Keratinocyte (primary cell): ENCODE data around the gene THBS4. TPM values are rescaled to one million over a fixed set of nuclear protein-coding genes. Genes with fewer than 3 reads are reported as not detected.

Source experiments
- DNase-seq: peaks from one replicate; pipeline ENCODE4 v3.0.0-alpha.2; 2011; ENCODE audit warnings: low read depth, missing footprints, low spot score
- FAIRE-seq: peaks from 2 replicates; lab custom pipeline; 2011; peaks lifted over from hg19 to GRCh38; lab: Jason Lieb, UNC
- H2AFZ ChIP-seq: 2 replicates; pipeline ENCODE4 v1.6.0; 2012; ENCODE audit warnings: low read length, control low read depth, inconsistent platforms; ENCODE audit not compliant: control insufficient read depth
- H3K27ac ChIP-seq: 2 replicates; pipeline ENCODE4 v1.5.1; 2011; ENCODE audit warnings: low read length; ENCODE audit not compliant: control insufficient read depth, insufficient read depth
- H3K27me3 ChIP-seq: 3 replicates; pipeline ENCODE4 v1.6.0; 2011; ENCODE audit warnings: low read length; ENCODE audit not compliant: control insufficient read depth, insufficient read depth; ENCODE audit errors: extremely low read depth
- H3K36me3 ChIP-seq, 2 experiments: 2 replicates in 1 of 2; 3 replicates in 1 of 2; pipeline ENCODE4 v1.5.1; 2011; ENCODE audit warnings: low read length in 2 of 2, mild to moderate bottlenecking in 1 of 2; ENCODE audit not compliant: control insufficient read depth in 2 of 2, insufficient read depth in 2 of 2; ENCODE audit errors: extremely low read depth in 1 of 2
- H3K4me1 ChIP-seq: 3 replicates; pipeline ENCODE4 v1.5.1; 2011; ENCODE audit warnings: low read length; ENCODE audit not compliant: control insufficient read depth, insufficient read depth; ENCODE audit errors: extremely low read depth
- H3K4me2 ChIP-seq: 3 replicates; pipeline ENCODE4 v1.6.0; 2011; ENCODE audit warnings: low read depth, low read length; ENCODE audit not compliant: control insufficient read depth, insufficient read depth; ENCODE audit errors: extremely low read depth
- H3K4me3 ChIP-seq, 3 experiments: fragments of 200-600 bp in 1 of 3; sonication (generic) in 1 of 3; 2 replicates in 2 of 3; 3 replicates in 1 of 3; pipeline ENCODE4 v1.5.1; 2011 to 2016; ENCODE audit warnings: low read length in 3 of 3, mild to moderate bottlenecking in 3 of 3, control low read depth in 2 of 3, inconsistent platforms in 1 of 3, low read depth in 1 of 3, mixed read lengths in 1 of 3, mixed run types in 1 of 3, moderate library complexity in 1 of 3; ENCODE audit not compliant: control insufficient read depth in 2 of 3, insufficient read depth in 2 of 3; ENCODE audit errors: extremely low read depth in 1 of 3
- H3K79me2 ChIP-seq: 2 replicates; pipeline ENCODE4 v1.6.0; 2012; ENCODE audit warnings: low read length; ENCODE audit not compliant: control insufficient read depth, insufficient read depth
- H3K9ac ChIP-seq: 3 replicates; pipeline ENCODE4 v1.6.0; 2011; ENCODE audit warnings: low read length; ENCODE audit not compliant: control insufficient read depth, insufficient read depth; ENCODE audit errors: extremely low read depth
- H3K9me1 ChIP-seq: 3 replicates; pipeline ENCODE4 v1.6.0; 2011; ENCODE audit warnings: low read length; ENCODE audit not compliant: control insufficient read depth, insufficient read depth; ENCODE audit errors: extremely low read depth
- H3K9me3 ChIP-seq: 2 replicates; pipeline ENCODE4 v1.5.1; 2012; ENCODE audit warnings: low read depth, low read length; ENCODE audit not compliant: control insufficient read depth
- H4K20me1 ChIP-seq: 3 replicates; pipeline ENCODE4 v1.6.0; 2011; ENCODE audit warnings: low read length; ENCODE audit not compliant: control insufficient read depth, insufficient read depth; ENCODE audit errors: extremely low read depth
- EZH2 ChIP-seq: IDR thresholded peaks from one replicate; pipeline ENCODE4 v1.6.1; 2012; ENCODE audit warnings: inconsistent platforms, mild to moderate bottlenecking, low read length, moderate library complexity
- dilution Hi-C: fragments of 300-500 bp; cut with MboI; formaldehyde crosslinking; loops from one replicate; pipeline ENCODE4 v1.7.0; 2020; ENCODE audit warnings: low sequenced_read_pairs; ENCODE audit not compliant: extremely low pct_ligation_motif_present
- polyA plus RNA-seq, 5 experiments: library from polyadenylated mRNA; depleted of rRNA in 3 of 5; stranded (reverse) in 3 of 5; stranded (forward) in 1 of 5; unstranded in 1 of 5; fragments of >200 nt; gene quantifications; 1 replicate in 1 of 5; 2 replicates in 3 of 5; 3 replicates in 1 of 5; pipeline versions ENCODE4 v1.2.1 to v1.2.3, GENCODE V29; 2011 to 2012; ENCODE audit warnings: missing spikeins in 2 of 5, low read depth in 1 of 5, low replicate concordance in 1 of 5
- TF ChIP-seq, protein P1 (sequence below), 3 experiments: IDR thresholded peaks in 1 of 3; conservative IDR thresholded peaks in 1 of 3; optimal IDR thresholded peaks in 1 of 3; 2 replicates in 2 of 3; 3 replicates in 1 of 3; pipeline versions ENCODE3 to v1.5.1; 2011; ENCODE audit warnings: low read length in 3 of 3, mild to moderate bottlenecking in 3 of 3, moderate library complexity in 2 of 3, control low read depth in 1 of 3, inconsistent platforms in 1 of 3; ENCODE audit not compliant: insufficient read depth in 2 of 3; ENCODE audit errors: extremely low read depth in 1 of 3

THBS4 gene
- polyA plus RNA-seq, 1 donor (not counting 4 experiments of a cell fraction or from before 2014, with no cell fraction given) = 0.47 TPM

DNA sequence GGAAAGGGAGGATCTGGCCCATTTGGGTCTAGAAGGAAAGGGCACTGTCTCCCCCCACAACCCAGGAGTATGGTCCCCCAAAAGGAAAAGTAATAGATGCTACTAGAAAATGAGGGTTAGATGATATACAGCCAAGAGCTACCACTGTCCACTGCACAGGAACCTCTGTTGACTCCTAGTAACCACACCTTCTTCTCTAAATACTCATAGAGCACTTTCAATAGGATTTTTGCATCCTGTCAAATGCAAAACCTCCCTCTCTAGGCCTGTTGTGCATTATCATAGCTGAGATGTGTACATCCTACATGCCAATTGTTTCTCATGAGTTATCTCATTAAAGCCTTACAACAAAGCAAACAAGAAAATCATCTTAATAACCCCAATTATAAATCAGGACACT lies 66.8 kb downstream of the THBS4 start:
- Histone ChIP-seq H3K4me1 (no peaks in the 10 kb centered on the region), H3K36me3 (no peaks in the 10 kb centered on the region), H3K9ac (no peak overlapping the region), H4K20me1 (no peaks in the 10 kb centered on the region), H3K4me2 (no peak overlapping the region), H3K79me2 (no peaks in the 10 kb centered on the region), H2AFZ (no peak overlapping the region), H3K4me3 (no peak overlapping the region), H3K9me1 (no peaks in the 10 kb centered on the region), H3K9me3 (no peaks in the 10 kb centered on the region), H3K27me3 (no peaks in the 10 kb centered on the region), H3K27ac (no peak overlapping the region)
- FAIRE-seq (no peak), DNase-seq (no peak)
- dilution Hi-C loops = no loop called here
- TF ChIP-seq, protein P1, sequence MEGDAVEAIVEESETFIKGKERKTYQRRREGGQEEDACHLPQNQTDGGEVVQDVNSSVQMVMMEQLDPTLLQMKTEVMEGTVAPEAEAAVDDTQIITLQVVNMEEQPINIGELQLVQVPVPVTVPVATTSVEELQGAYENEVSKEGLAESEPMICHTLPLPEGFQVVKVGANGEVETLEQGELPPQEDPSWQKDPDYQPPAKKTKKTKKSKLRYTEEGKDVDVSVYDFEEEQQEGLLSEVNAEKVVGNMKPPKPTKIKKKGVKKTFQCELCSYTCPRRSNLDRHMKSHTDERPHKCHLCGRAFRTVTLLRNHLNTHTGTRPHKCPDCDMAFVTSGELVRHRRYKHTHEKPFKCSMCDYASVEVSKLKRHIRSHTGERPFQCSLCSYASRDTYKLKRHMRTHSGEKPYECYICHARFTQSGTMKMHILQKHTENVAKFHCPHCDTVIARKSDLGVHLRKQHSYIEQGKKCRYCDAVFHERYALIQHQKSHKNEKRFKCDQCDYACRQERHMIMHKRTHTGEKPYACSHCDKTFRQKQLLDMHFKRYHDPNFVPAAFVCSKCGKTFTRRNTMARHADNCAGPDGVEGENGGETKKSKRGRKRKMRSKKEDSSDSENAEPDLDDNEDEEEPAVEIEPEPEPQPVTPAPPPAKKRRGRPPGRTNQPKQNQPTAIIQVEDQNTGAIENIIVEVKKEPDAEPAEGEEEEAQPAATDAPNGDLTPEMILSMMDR (optimal IDR thresholded peaks at IDR 0.05 in 1 of 3, IDR thresholded peaks at IDR 0.05 in 1 of 3, conservative IDR thresholded peaks at IDR 0.05 in 1 of 3; ENCODE audit: extremely low read depth in 1 of 3, insufficient read depth in 2 of 3, low read length in 3 of 3) = no peak
- TF ChIP-seq EZH2 = no peak

GRCh38 chr5:80103371-80103770 lies 68.2 kb downstream of the THBS4 start:
- dilution Hi-C loops = no loop called here
- Histone ChIP-seq H3K36me3 (no peaks in the 10 kb centered on the region), H3K27me3 (no peaks in the 10 kb centered on the region), H2AFZ (no peak overlapping the region), H3K9me3 (no peaks in the 10 kb centered on the region), H3K9me1 (no peaks in the 10 kb centered on the region), H3K4me2 (no peak overlapping the region), H3K9ac (no peak overlapping the region), H3K4me3 (no peak overlapping the region), H4K20me1 (no peaks in the 10 kb centered on the region), H3K27ac (no peak overlapping the region), H3K4me1 (no peaks in the 10 kb centered on the region), H3K79me2 (no peaks in the 10 kb centered on the region)
- DNase-seq (no peak), FAIRE-seq (no peak)
- TF ChIP-seq, protein P1 (optimal IDR thresholded peaks at IDR 0.05 in 1 of 3, IDR thresholded peaks at IDR 0.05 in 1 of 3, conservative IDR thresholded peaks at IDR 0.05 in 1 of 3; ENCODE audit: extremely low read depth in 1 of 3, insufficient read depth in 2 of 3, low read length in 3 of 3) = no peak
- no peak for TF ChIP-seq EZH2
